ENCODE measurements around the gene SF3B5. TPM values are rescaled to one million over a fixed set of nuclear protein-coding genes. Genes with fewer than 3 reads are reported as not detected.

SF3B5 gene
- total and polyA plus RNA-seq, 2 experiments from 2014 or later = 151 to 183 TPM

DNA sequence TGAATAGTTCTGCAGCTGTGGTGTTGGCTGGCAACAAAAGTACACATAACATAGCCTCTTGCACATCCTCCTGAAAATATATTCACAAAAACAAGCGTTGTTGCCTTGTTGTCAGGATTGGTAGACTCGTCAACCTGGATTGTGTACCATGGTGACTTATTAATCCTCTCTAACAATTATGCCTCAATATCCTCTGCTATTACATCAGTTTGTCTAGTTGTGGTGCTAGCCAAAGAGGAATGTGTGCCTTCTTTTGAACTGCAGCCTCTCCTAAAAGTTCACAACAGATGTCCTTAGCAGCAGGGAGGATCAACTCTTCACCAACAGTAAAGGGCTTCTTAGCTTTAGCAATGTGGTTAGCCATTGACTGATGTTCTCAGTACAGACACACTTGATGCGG is 3.6 kb upstream of the SF3B5 start (continued):
- TF ChIP-seq, protein P1, sequence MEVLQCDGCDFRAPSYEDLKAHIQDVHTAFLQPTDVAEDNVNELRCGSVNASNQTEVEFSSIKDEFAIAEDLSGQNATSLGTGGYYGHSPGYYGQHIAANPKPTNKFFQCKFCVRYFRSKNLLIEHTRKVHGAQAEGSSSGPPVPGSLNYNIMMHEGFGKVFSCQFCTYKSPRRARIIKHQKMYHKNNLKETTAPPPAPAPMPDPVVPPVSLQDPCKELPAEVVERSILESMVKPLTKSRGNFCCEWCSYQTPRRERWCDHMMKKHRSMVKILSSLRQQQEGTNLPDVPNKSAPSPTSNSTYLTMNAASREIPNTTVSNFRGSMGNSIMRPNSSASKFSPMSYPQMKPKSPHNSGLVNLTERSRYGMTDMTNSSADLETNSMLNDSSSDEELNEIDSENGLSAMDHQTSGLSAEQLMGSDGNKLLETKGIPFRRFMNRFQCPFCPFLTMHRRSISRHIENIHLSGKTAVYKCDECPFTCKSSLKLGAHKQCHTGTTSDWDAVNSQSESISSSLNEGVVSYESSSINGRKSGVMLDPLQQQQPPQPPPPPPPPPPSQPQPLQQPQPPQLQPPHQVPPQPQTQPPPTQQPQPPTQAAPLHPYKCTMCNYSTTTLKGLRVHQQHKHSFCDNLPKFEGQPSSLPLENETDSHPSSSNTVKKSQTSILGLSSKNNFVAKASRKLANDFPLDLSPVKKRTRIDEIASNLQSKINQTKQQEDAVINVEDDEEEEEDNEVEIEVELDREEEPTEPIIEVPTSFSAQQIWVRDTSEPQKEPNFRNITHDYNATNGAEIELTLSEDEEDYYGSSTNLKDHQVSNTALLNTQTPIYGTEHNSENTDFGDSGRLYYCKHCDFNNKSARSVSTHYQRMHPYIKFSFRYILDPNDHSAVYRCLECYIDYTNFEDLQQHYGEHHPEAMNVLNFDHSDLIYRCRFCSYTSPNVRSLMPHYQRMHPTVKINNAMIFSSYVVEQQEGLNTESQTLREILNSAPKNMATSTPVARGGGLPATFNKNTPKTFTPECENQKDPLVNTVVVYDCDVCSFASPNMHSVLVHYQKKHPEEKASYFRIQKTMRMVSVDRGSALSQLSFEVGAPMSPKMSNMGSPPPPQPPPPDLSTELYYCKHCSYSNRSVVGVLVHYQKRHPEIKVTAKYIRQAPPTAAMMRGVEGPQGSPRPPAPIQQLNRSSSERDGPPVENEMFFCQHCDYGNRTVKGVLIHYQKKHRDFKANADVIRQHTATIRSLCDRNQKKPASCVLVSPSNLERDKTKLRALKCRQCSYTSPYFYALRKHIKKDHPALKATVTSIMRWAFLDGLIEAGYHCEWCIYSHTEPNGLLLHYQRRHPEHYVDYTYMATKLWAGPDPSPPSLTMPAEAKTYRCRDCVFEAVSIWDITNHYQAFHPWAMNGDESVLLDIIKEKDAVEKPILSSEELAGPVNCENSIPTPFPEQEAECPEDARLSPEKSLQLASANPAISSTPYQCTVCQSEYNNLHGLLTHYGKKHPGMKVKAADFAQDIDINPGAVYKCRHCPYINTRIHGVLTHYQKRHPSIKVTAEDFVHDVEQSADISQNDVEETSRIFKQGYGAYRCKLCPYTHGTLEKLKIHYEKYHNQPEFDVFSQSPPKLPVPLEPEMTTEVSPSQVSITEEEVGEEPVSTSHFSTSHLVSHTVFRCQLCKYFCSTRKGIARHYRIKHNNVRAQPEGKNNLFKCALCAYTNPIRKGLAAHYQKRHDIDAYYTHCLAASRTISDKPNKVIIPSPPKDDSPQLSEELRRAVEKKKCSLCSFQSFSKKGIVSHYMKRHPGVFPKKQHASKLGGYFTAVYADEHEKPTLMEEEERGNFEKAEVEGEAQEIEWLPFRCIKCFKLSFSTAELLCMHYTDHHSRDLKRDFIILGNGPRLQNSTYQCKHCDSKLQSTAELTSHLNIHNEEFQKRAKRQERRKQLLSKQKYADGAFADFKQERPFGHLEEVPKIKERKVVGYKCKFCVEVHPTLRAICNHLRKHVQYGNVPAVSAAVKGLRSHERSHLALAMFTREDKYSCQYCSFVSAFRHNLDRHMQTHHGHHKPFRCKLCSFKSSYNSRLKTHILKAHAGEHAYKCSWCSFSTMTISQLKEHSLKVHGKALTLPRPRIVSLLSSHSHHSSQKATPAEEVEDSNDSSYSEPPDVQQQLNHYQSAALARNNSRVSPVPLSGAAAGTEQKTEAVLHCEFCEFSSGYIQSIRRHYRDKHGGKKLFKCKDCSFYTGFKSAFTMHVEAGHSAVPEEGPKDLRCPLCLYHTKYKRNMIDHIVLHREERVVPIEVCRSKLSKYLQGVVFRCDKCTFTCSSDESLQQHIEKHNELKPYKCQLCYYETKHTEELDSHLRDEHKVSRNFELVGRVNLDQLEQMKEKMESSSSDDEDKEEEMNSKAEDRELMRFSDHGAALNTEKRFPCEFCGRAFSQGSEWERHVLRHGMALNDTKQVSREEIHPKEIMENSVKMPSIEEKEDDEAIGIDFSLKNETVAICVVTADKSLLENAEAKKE (CRISPR knock-in tag; IDR thresholded peaks at IDR 0.05) = no peak
- no peak for TF ChIP-seq STAT1 (IDR thresholded peaks at IDR 0.05; ENCODE audit: unreplicated experiment)

DNA sequence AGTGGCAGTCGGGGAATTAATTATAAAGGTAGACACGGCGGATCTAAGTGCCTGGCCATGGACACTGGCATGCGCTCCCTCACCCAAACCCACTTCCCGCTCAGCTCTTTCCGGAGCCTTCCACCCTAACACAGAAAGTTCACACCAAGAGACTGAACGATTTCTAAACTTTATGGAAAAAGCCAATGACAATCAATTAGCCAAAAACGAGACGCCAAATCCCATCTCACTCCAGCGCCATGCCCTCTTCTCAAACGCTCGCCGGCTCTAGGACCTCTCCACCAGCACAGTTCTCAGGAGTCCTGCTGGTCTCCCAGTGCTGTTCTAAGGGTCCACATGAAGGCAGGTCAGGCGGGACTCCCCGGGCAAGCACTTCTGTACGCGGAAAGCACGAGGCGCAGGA is 641 bp downstream of the SF3B5 start:
- no peaks in the 10 kb centered on the region; the same call in none of the 2 replicates for H4K20me1 ChIP-seq (replicated peaks; ENCODE audit: insufficient read depth)
- H3K27me3 ChIP-seq (ENCODE audit: insufficient read depth) = no peaks in the 10 kb centered on the region
- peak overlapping the region; percentile 93 for H3K4me3 ChIP-seq
- peak overlapping the region; percentile 98 for H3K27ac Mint-ChIP-seq
- peak overlapping the region; percentile 77; the same call in 1 of the 2 replicates for H2AFZ ChIP-seq
- ATAC-seq (peak; percentile 12), DNase-seq (ENCODE audit: low spot score) (no peak)
- H3K79me2 ChIP-seq (replicated peaks; ENCODE audit: insufficient read depth) = peaks cover 25% of the 10 kb centered on the region
- H3K36me3 ChIP-seq (ENCODE audit: insufficient read depth) = no peaks in the 10 kb centered on the region
- peaks cover 2% of the 10 kb centered on the region; the same call in 1 of the 2 replicates for H3K9me2 ChIP-seq (ENCODE audit: insufficient read depth)
- peak overlapping the region; percentile 96 for H3K4me3 Mint-ChIP-seq
- peak overlapping the region; percentile 90 for H3K4me2 ChIP-seq
- peak overlapping the region; percentile 95 for H3K27ac ChIP-seq (ENCODE audit: low read depth)
- peaks cover 19% of the 10 kb centered on the region for H3K4me1 Mint-ChIP-seq
- H3K9me3 Mint-ChIP-seq = no peaks in the 10 kb centered on the region
- H3K27me3 Mint-ChIP-seq (ENCODE audit: insufficient read depth, low read depth, poor library complexity) = peaks cover 13% of the 10 kb centered on the region
- peaks cover 12% of the 10 kb centered on the region for H3K4me1 ChIP-seq (ENCODE audit: insufficient read depth)
- H3K36me3 Mint-ChIP-seq (ENCODE audit: low read depth) = peaks cover 5% of the 10 kb centered on the region
- TF ChIP-seq EZH2phosphoT487 (IDR thresholded peaks at IDR 0.05; ENCODE audit: unreplicated experiment) = no peak
- TF ChIP-seq, protein P2, sequence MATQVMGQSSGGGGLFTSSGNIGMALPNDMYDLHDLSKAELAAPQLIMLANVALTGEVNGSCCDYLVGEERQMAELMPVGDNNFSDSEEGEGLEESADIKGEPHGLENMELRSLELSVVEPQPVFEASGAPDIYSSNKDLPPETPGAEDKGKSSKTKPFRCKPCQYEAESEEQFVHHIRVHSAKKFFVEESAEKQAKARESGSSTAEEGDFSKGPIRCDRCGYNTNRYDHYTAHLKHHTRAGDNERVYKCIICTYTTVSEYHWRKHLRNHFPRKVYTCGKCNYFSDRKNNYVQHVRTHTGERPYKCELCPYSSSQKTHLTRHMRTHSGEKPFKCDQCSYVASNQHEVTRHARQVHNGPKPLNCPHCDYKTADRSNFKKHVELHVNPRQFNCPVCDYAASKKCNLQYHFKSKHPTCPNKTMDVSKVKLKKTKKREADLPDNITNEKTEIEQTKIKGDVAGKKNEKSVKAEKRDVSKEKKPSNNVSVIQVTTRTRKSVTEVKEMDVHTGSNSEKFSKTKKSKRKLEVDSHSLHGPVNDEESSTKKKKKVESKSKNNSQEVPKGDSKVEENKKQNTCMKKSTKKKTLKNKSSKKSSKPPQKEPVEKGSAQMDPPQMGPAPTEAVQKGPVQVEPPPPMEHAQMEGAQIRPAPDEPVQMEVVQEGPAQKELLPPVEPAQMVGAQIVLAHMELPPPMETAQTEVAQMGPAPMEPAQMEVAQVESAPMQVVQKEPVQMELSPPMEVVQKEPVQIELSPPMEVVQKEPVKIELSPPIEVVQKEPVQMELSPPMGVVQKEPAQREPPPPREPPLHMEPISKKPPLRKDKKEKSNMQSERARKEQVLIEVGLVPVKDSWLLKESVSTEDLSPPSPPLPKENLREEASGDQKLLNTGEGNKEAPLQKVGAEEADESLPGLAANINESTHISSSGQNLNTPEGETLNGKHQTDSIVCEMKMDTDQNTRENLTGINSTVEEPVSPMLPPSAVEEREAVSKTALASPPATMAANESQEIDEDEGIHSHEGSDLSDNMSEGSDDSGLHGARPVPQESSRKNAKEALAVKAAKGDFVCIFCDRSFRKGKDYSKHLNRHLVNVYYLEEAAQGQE (IDR thresholded peaks at IDR 0.05; ENCODE audit: unreplicated experiment) = no peak
- no peak for TF ChIP-seq JUNB (IDR thresholded peaks at IDR 0.05; ENCODE audit: unreplicated experiment)
- TF ChIP-seq, protein P3, sequence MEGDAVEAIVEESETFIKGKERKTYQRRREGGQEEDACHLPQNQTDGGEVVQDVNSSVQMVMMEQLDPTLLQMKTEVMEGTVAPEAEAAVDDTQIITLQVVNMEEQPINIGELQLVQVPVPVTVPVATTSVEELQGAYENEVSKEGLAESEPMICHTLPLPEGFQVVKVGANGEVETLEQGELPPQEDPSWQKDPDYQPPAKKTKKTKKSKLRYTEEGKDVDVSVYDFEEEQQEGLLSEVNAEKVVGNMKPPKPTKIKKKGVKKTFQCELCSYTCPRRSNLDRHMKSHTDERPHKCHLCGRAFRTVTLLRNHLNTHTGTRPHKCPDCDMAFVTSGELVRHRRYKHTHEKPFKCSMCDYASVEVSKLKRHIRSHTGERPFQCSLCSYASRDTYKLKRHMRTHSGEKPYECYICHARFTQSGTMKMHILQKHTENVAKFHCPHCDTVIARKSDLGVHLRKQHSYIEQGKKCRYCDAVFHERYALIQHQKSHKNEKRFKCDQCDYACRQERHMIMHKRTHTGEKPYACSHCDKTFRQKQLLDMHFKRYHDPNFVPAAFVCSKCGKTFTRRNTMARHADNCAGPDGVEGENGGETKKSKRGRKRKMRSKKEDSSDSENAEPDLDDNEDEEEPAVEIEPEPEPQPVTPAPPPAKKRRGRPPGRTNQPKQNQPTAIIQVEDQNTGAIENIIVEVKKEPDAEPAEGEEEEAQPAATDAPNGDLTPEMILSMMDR (conservative IDR thresholded peaks at IDR 0.05; ENCODE audit: low read depth in 2 of 2) = no peak
- no peak for TF ChIP-seq STAT1 (IDR thresholded peaks at IDR 0.05; ENCODE audit: unreplicated experiment)
- H3F3A ChIP-seq (replicated peaks; ENCODE audit: low read depth) = no peaks in the 10 kb centered on the region

Data from GM23338 (cell line).